Lung (tissue), 12 donors: ENCODE results near the gene GPS2. TPM values are rescaled to one million over a fixed set of nuclear protein-coding genes. Genes with fewer than 3 reads are reported as not detected.
"Not testable (repeated sequence)": the region's sequence is repeated elsewhere in the genome, so short reads cannot be mapped to it uniquely, and the experiment has no call there.

ENCODE experiments used
- ATAC-seq: fragments of 200-7000 bp; cut with Tn5 transposase; one replicate; pipeline ENCODE4 v1.9.1; 2020; ENCODE audit warnings: moderate number of reproducible peaks; ENCODE audit not compliant: insufficient read depth, low FRiP score
- DNase-seq, 3 donors: peaks; one replicate each; pipeline ENCODE4 v3.0.0-alpha.2; 2013 to 2017
- H3K27ac ChIP-seq, 2 donors: one replicate each; pipeline ENCODE4 v1.5.1; 2013; ENCODE audit warnings: mild to moderate bottlenecking in 2 of 2, moderate library complexity in 2 of 2, control low read depth in 1 of 2, inconsistent platforms in 1 of 2, low read depth in 1 of 2, low read length in 1 of 2
- H3K27me3 ChIP-seq, 3 donors: one replicate each; pipeline ENCODE4 v1.5.1; 2013; ENCODE audit warnings: low read length in 2 of 3; ENCODE audit not compliant: control insufficient read depth in 3 of 3, insufficient read depth in 3 of 3
- H3K36me3 ChIP-seq, 4 donors: one replicate each; pipeline ENCODE4 v1.5.1; 2013; ENCODE audit warnings: low read length in 4 of 4, mild to moderate bottlenecking in 1 of 4, moderate library complexity in 1 of 4; ENCODE audit not compliant: control insufficient read depth in 4 of 4, insufficient read depth in 4 of 4
- H3K4me1 ChIP-seq, 5 donors: one replicate each; pipeline ENCODE4 v1.5.1; 2013; ENCODE audit warnings: low read length in 5 of 5, mild to moderate bottlenecking in 2 of 5, moderate library complexity in 1 of 5; ENCODE audit not compliant: control insufficient read depth in 5 of 5, insufficient read depth in 5 of 5
- H3K4me3 ChIP-seq: one replicate; pipeline ENCODE4 v1.5.1; 2013; ENCODE audit warnings: mild to moderate bottlenecking, control low read depth, moderate library complexity
- H3K9ac ChIP-seq, 2 donors: one replicate each; pipeline ENCODE4 v1.5.1; 2013; ENCODE audit warnings: low read length in 2 of 2, control low read depth in 1 of 2; ENCODE audit not compliant: insufficient read depth in 1 of 2
- H3K9me3 ChIP-seq, 4 donors: one replicate each; pipeline ENCODE4 v1.5.1; 2013; ENCODE audit warnings: low read length in 3 of 4, mild to moderate bottlenecking in 1 of 4, moderate library complexity in 1 of 4; ENCODE audit not compliant: control insufficient read depth in 4 of 4, insufficient read depth in 3 of 4
- WGBS, 2 donors: extraction: QIAGEN DNeasy Blood & Tissue Kit; methylation state at CpG; one replicate each; pipeline ENCODE4 v1.1.7; 2013; 5-methylcytosine and 5-hydroxymethylcytosine counted together
- polyA plus RNA-seq, 2 donors: library from polyadenylated mRNA; stranded (reverse); fragments of 200-250 nt; gene quantifications; one replicate each; pipeline ENCODE4 v1.2.1, GENCODE V29; 2013
- total RNA-seq, 2 donors: library from RNA; depleted of rRNA in 1 of 2; stranded (reverse); fragments of >200 nt in 1 of 2; gene quantifications; one replicate each; pipeline ENCODE4 v1.2.1, GENCODE V29; 2014 to 2021
- TF ChIP-seq, protein P1 (sequence below): IDR thresholded peaks from 2 replicates; pipeline ENCODE4 v1.5.1; 2012; ENCODE audit warnings: mild to moderate bottlenecking; ENCODE audit errors: control extremely low read depth, extremely low read depth
- donor health status: control.
- donor health status: control.
- donor health status: Bipolar disorder and iron deficiency.
- donor health status: healthy.
- donor health status: DM: yes; HTN: yes; CAD: no.

The GPS2 gene
- total and polyA plus RNA-seq, 4 donors = 23.8 to 71.6 (median 62.8) TPM

DNA sequence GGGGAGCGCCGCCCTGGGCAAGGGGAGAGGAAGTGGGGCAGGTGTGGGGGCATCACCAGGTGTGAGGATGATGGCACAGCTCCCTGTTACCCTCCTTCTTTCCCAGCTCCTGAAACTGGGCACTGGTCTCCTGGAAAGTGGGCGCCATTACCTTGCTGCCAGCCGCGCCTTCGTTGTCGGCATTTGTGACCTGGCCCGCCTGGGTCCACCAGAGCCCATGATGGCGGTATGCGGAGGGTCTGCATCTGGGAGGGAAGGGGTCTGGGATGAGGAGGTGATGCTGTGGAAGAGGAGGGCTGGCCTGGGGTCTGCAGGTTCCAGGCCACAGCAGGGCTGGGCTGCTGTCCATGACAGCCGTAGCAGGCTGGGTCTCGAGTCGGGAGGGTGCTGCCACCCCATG lies 26.7 kb upstream of the GPS2 start:
- Histone ChIP-seq H3K27ac (no peak overlapping the region), H3K27me3 (peaks cover 0 to 3% (median 0%) of the 10 kb centered on the region in 3 donors), H3K4me3 (no peak overlapping the region), H3K4me1 (peaks cover 0 to 1% (median 0%) of the 10 kb centered on the region in 5 donors), H3K9ac (no peak overlapping the region), H3K9me3 (no peaks in the 10 kb centered on the region), H3K36me3 (no peaks in the 10 kb centered on the region)
- WGBS, 2 donors = 86 to 94% methylated on average over 13 of the region's 13 CpGs
- ATAC-seq (no peak), DNase-seq (no peak)
- TF ChIP-seq, protein P1, sequence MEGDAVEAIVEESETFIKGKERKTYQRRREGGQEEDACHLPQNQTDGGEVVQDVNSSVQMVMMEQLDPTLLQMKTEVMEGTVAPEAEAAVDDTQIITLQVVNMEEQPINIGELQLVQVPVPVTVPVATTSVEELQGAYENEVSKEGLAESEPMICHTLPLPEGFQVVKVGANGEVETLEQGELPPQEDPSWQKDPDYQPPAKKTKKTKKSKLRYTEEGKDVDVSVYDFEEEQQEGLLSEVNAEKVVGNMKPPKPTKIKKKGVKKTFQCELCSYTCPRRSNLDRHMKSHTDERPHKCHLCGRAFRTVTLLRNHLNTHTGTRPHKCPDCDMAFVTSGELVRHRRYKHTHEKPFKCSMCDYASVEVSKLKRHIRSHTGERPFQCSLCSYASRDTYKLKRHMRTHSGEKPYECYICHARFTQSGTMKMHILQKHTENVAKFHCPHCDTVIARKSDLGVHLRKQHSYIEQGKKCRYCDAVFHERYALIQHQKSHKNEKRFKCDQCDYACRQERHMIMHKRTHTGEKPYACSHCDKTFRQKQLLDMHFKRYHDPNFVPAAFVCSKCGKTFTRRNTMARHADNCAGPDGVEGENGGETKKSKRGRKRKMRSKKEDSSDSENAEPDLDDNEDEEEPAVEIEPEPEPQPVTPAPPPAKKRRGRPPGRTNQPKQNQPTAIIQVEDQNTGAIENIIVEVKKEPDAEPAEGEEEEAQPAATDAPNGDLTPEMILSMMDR = no peak

GRCh38 chr17:7340179-7340578 lies 25.0 kb upstream of the GPS2 start:
- no peak for DNase-seq
- peak; percentile 13 for ATAC-seq
- no peak overlapping the region for H3K9ac ChIP-seq
- TF ChIP-seq, protein P1 = no peak
- no peak overlapping the region for H3K4me3 ChIP-seq
- H3K36me3 ChIP-seq = no peaks in the 10 kb centered on the region
- 84 to 88% methylated on average over 2 of the region's 2 CpGs for WGBS, 2 donors
- H3K4me1 ChIP-seq = peaks cover 0 to 3% (median 0%) of the 10 kb centered on the region in 5 donors
- peaks cover 0 to 3% (median 0%) of the 10 kb centered on the region in 3 donors for H3K27me3 ChIP-seq
- no peaks in the 10 kb centered on the region for H3K9me3 ChIP-seq
- H3K27ac ChIP-seq = no peak overlapping the region

- not testable (repeated sequence) for H3K4me1 ChIP-seq, H3K4me3 ChIP-seq, DNase-seq, H3K27me3 ChIP-seq, H3K36me3 ChIP-seq, H3K9me3 ChIP-seq, H3K27ac ChIP-seq, H3K9ac ChIP-seq, ATAC-seq
- WGBS, 2 donors = 46 to 57% methylated on average over 7 of the region's 7 CpGs
Measured at GRCh38 chr17:7337600-7337999, 22.4 kb upstream of the GPS2 start.

GRCh38 chr17:7336240-7337175 lies 21.3 kb upstream of the GPS2 start, which contains the start of gene ACAP1:
ACAP1 (plus strand) TSS chr17:7336529; CDS start chr17:7336735, 206 bp downstream.
- Histone ChIP-seq H3K27ac (peak within 1 kb of the TSS in 1 of 2 donors; percentile 45), H3K4me1 (peaks cover 0 to 3% (median 0%) of the 10 kb centered on the region in 5 donors), H3K36me3 (no peaks in the 10 kb centered on the region), H3K9me3 (no peaks in the 10 kb centered on the region), H3K4me3 (peak within 1 kb of the TSS; percentile 32), H3K27me3 (peaks cover 0 to 3% (median 0%) of the 10 kb centered on the region in 3 donors), H3K9ac (no peak within 1 kb of the TSS)
- DNase-seq = no peak
- ATAC-seq = peak; percentile 50
- TF ChIP-seq, protein P1 = no peak
- WGBS, 2 donors = 21 to 34% methylated on average over 17 of the region's 17 CpGs

- not testable (repeated sequence) for DNase-seq, H3K4me3 ChIP-seq, H3K9ac ChIP-seq, H3K27ac ChIP-seq, H3K9me3 ChIP-seq, H3K4me1 ChIP-seq, ATAC-seq, H3K27me3 ChIP-seq, H3K36me3 ChIP-seq
- WGBS, 2 donors = 83 to 85% methylated on average over 13 of the region's 13 CpGs
Measured at GRCh38 chr17:7335765-7336164, 20.6 kb upstream of the GPS2 start.
